NK-92 treated with Interleukin-12 subunit alpha and Interleukin-12 subunit beta, amount 100 ng/mL, for 24 hours (cell line): ENCODE measurements around the gene RTL9.

Source experiments
- DNase-seq: peaks from one replicate; lab custom pipeline; 2025; lab: John Stamatoyannopoulos, UW

RTL9 gene

GRCh38 chrX:110341189-110342035 lies 17.2 kb upstream of the RTL9 start:
- DNase-seq: peak; percentile 1

GRCh38 chrX:110346681-110347080 lies 12.0 kb upstream of the RTL9 start:
- DNase-seq: no peak

- no peak for DNase-seq
These were observed 625 bp downstream of the RTL9 start for GRCh38 chrX:110359273-110359672.

- DNase-seq: no peak
These were observed 4.6 kb downstream of the RTL9 start for GRCh38 chrX:110363244-110363643.

GRCh38 chrX:110373310-110373709 lies 14.7 kb downstream of the RTL9 start:
- no peak for DNase-seq

GRCh38 chrX:110374559-110374958 lies 15.9 kb downstream of the RTL9 start:
- DNase-seq: no peak

GRCh38 chrX:110381216-110381615 lies 22.6 kb downstream of the RTL9 start:
- DNase-seq: no peak

- DNase-seq: no peak
These were observed 24.8 kb downstream of the RTL9 start for GRCh38 chrX:110383414-110383813.

GRCh38 chrX:110384490-110384889 lies 25.8 kb downstream of the RTL9 start:
- DNase-seq: no peak

- no peak for DNase-seq
These were observed 30.9 kb downstream of the RTL9 start for GRCh38 chrX:110389570-110389969.

- no peak for DNase-seq
These were observed 32.4 kb downstream of the RTL9 start for GRCh38 chrX:110391086-110391485.

- DNase-seq: no peak
These were observed 36.0 kb downstream of the RTL9 start for GRCh38 chrX:110394651-110395050.

GRCh38 chrX:110395877-110396276 lies 37.2 kb downstream of the RTL9 start:
- no peak for DNase-seq

- no peak for DNase-seq
These were observed 38.1 kb downstream of the RTL9 start for GRCh38 chrX:110396735-110397134.

- no peak for DNase-seq
These were observed 38.7 kb downstream of the RTL9 start for GRCh38 chrX:110397339-110397738.

- DNase-seq: no peak
These were observed 39.3 kb downstream of the RTL9 start for GRCh38 chrX:110397904-110398303.

- DNase-seq: no peak
These were observed 40.8 kb downstream of the RTL9 start for GRCh38 chrX:110399497-110399896.

GRCh38 chrX:110399966-110400365 lies 41.3 kb downstream of the RTL9 start:
- no peak for DNase-seq

- no peak for DNase-seq
These were observed 42.5 kb downstream of the RTL9 start for GRCh38 chrX:110401135-110401534.

GRCh38 chrX:110402091-110402849 lies 43.6 kb downstream of the RTL9 start:
- DNase-seq: no peak

GRCh38 chrX:110402850-110403221 lies 44.2 kb downstream of the RTL9 start:
- DNase-seq: no peak

GRCh38 chrX:110403441-110404238 lies 45.0 kb downstream of the RTL9 start:
- DNase-seq: no peak

- no peak for DNase-seq
These were observed 45.7 kb downstream of the RTL9 start for GRCh38 chrX:110404376-110404775.
